Esophagus squamous epithelium (tissue), 5 donors: ENCODE data around the gene VWDE. TPM values are rescaled to one million over a fixed set of nuclear protein-coding genes. Genes with fewer than 3 reads are reported as not detected.

Experiments
- DNase-seq: peaks from one replicate; lab custom pipeline; 2025; lab: John Stamatoyannopoulos, UW
- H3K27ac ChIP-seq, 4 donors: fragments of 200-600 bp; sonication (generic); one replicate each; pipeline ENCODE4 v1.5.1; 2016 to 2019; ENCODE audit warnings: mild to moderate bottlenecking in 1 of 4
- H3K27me3 ChIP-seq, 4 donors: fragments of 200-600 bp; sonication (generic); 1 replicate in 3 of 4; 2 replicates in 1 of 4; pipeline versions ENCODE4 v1.5.1 to v1.6.0; 2017 to 2021; ENCODE audit warnings: antibody characterized with exemption in 1 of 4
- H3K36me3 ChIP-seq, 3 donors: fragments of 200-600 bp; sonication (generic); one replicate each; pipeline ENCODE4 v1.5.1; 2016 to 2019
- H3K4me1 ChIP-seq, 3 donors: fragments of 200-600 bp; sonication (generic); one replicate each; pipeline ENCODE4 v1.5.1; 2017 to 2019
- H3K4me3 ChIP-seq, 4 donors: fragments of 200-600 bp; sonication (generic); 1 replicate in 3 of 4; 2 replicates in 1 of 4; pipeline ENCODE4 v1.5.1; 2016 to 2019; ENCODE audit warnings: mild to moderate bottlenecking in 2 of 4, moderate library complexity in 1 of 4
- H3K9me3 ChIP-seq, 3 donors: fragments of 200-600 bp; sonication (generic); one replicate each; pipeline ENCODE4 v1.5.1; 2016 to 2019
- CTCF ChIP-seq, 6 experiments: fragments of 450-650 bp in 4 of 6; fragments of 200-600 bp in 2 of 6; sonication (generic) in 2 of 6; IDR thresholded peaks; one replicate each; pipeline ENCODE4 v1.5.1; 2016 to 2019; ENCODE audit warnings: antibody characterized with exemption in 6 of 6, mild to moderate bottlenecking in 4 of 6, moderate library complexity in 4 of 6
- POLR2A ChIP-seq, 4 donors: fragments of 450-650 bp; IDR thresholded peaks; one replicate each; pipeline ENCODE4 v1.6.1; 2017; ENCODE audit warnings: antibody characterized with exemption in 4 of 4, mild to moderate bottlenecking in 4 of 4, moderate library complexity in 3 of 4
- WGBS, 2 donors: methylation state at CpG; one replicate each; pipeline ENCODE4 v1.1.5; 2018; 5-methylcytosine and 5-hydroxymethylcytosine counted together
- intact Hi-C: fragments of 100-400 bp; cut with DNase I; formaldehyde crosslinking; loops from one replicate; pipeline ENCODE4 v1.15.0; 2022
- total RNA-seq, 4 donors: library from RNA; depleted of rRNA; stranded (reverse); fragments of >200 nt; gene quantifications; one replicate each; pipeline ENCODE4 v1.1.0, GENCODE V29; 2016
- donor health status: DM: yes; HTN: yes; CAD: no.

VWDE gene
- total RNA-seq, 4 donors from 2014 or later: 0.62 to 2.9 (median 1.2) TPM

- Histone ChIP-seq H3K4me1 (no peaks in the 10 kb centered on the region), H3K27ac (no peak overlapping the region), H3K9me3 (no peaks in the 10 kb centered on the region), H3K4me3 (no peak overlapping the region), H3K36me3 (no peaks in the 10 kb centered on the region), H3K27me3 (no peaks in the 10 kb centered on the region)
- DNase-seq: no peak
- WGBS, 2 donors: 52 to 64% methylated on average over 12 of the region's 12 CpGs
- intact Hi-C loops: no loop called here
- no peak for TF ChIP-seq CTCF (IDR thresholded peaks at IDR 0.05)
- TF ChIP-seq POLR2A (IDR thresholded peaks at IDR 0.05): no peak
Measured at GRCh38 chr7:12423997-12424745, 20.5 kb upstream of the VWDE start.

- H3K9me3 ChIP-seq: no peaks in the 10 kb centered on the region
- 35 to 54% methylated on average over 7 to 8 of the region's 8 CpGs for WGBS, 2 donors
- no peaks in the 10 kb centered on the region for H3K36me3 ChIP-seq
- no peak for TF ChIP-seq POLR2A (IDR thresholded peaks at IDR 0.05)
- no peak for TF ChIP-seq CTCF (IDR thresholded peaks at IDR 0.05)
- no peak for DNase-seq
- no peak overlapping the region for H3K4me3 ChIP-seq
- no peaks in the 10 kb centered on the region for H3K27me3 ChIP-seq
- H3K4me1 ChIP-seq: no peaks in the 10 kb centered on the region
- intact Hi-C loops: no loop called here
- H3K27ac ChIP-seq: no peak overlapping the region
Measured at GRCh38 chr7:12423355-12423996, 19.8 kb upstream of the VWDE start.

- WGBS, 2 donors: 35 to 44% methylated on average over 4 of the region's 4 CpGs
- intact Hi-C loops: no loop called here
- DNase-seq: no peak
- no peaks in the 10 kb centered on the region for H3K4me1 ChIP-seq
- no peak overlapping the region for H3K27ac ChIP-seq
- H3K27me3 ChIP-seq: no peaks in the 10 kb centered on the region
- no peaks in the 10 kb centered on the region for H3K9me3 ChIP-seq
- TF ChIP-seq POLR2A (IDR thresholded peaks at IDR 0.05) (no peak), CTCF (IDR thresholded peaks at IDR 0.05) (no peak)
- no peaks in the 10 kb centered on the region for H3K36me3 ChIP-seq
- no peak overlapping the region for H3K4me3 ChIP-seq
Measured at GRCh38 chr7:12422554-12423320, 19.1 kb upstream of the VWDE start.

DNA sequence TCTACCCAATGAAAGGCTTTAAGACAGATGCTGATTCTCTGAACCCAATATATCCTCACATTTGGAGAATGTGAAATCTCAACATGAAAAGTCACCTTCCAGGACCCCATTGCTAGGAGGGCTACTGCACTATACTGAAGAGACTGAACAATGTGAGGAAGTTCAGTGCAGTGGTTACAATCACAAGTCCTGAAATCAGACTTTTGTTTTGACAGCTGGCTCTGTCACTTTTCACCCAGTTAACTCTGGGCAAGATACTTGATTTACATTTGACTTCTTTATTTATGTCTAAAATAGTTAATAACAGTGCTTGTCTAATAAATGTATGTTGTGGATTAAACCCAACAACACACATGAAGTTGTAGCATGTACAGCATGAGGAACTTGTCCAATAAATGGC, 14.8 kb upstream of the VWDE start:
- TF ChIP-seq CTCF (IDR thresholded peaks at IDR 0.05): no peak
- TF ChIP-seq POLR2A (IDR thresholded peaks at IDR 0.05): no peak

DNA sequence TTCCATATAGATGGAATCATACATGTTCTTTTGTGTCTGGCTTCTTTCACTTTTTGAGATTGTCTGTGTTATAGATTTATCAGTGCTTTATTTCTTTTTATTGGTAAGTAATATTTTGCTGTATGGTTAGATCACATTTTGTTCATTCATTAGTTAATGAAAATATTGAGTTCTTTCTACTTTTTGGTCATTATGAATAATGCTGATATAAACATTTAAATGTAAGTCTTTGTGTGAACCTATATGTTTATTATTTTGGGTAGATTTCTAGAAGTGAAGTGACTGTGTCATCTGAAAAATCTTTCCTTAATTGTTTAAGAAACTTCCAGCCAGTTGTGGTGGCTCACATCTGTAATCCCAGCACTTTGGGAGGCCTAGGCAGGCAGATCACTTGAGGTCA, 11.4 kb upstream of the VWDE start:
- Histone ChIP-seq H3K4me3 (no peak overlapping the region), H3K4me1 (no peaks in the 10 kb centered on the region), H3K27me3 (no peaks in the 10 kb centered on the region), H3K27ac (no peak overlapping the region), H3K36me3 (no peaks in the 10 kb centered on the region), H3K9me3 (peaks cover 0 to 3% (median 0%) of the 10 kb centered on the region in 3 donors)
- TF ChIP-seq CTCF (IDR thresholded peaks at IDR 0.05) (no peak), POLR2A (IDR thresholded peaks at IDR 0.05) (no peak)
- intact Hi-C loops: no loop called here
- DNase-seq: no peak

More for the DNA sequence above, 14.8 kb upstream of the VWDE start:
- intact Hi-C loops: no loop called here
- no peaks in the 10 kb centered on the region for H3K27me3 ChIP-seq
- H3K36me3 ChIP-seq: no peaks in the 10 kb centered on the region
- no peak overlapping the region for H3K27ac ChIP-seq
- no peak overlapping the region for H3K4me3 ChIP-seq
- no peaks in the 10 kb centered on the region for H3K4me1 ChIP-seq
- H3K9me3 ChIP-seq: no peaks in the 10 kb centered on the region
- DNase-seq: no peak
